Body of pancreas (tissue), 4 donors: ENCODE measurements around the gene APPBP2. TPM values are rescaled to one million over a fixed set of nuclear protein-coding genes. Genes with fewer than 3 reads are reported as not detected.
"Not testable (repeated sequence)": the region's sequence is repeated elsewhere in the genome, so short reads cannot be mapped to it uniquely, and the experiment has no call there.

Source experiments
- ATAC-seq: fragments of 150-250 bp; one replicate; pipeline ENCODE4 v1.9.1; 2016
- DNase-seq, 4 donors: peaks; one replicate each; pipeline ENCODE4 v3.0.0-alpha.2; 2019
- H3K27ac ChIP-seq, 4 donors: fragments of 200-600 bp; sonication (generic); 1 replicate in 3 of 4; 2 replicates in 1 of 4; pipeline versions ENCODE4 v1.5.1 to v1.6.1; 2016 to 2019; ENCODE audit warnings: mild to moderate bottlenecking in 1 of 4, mixed read lengths in 1 of 4, moderate library complexity in 1 of 4
- H3K27me3 ChIP-seq, 2 donors: fragments of 200-600 bp; sonication (generic); one replicate each; pipeline ENCODE4 v1.6.0; 2016; ENCODE audit warnings: mild to moderate bottlenecking in 1 of 2
- H3K36me3 ChIP-seq, 2 donors: fragments of 200-600 bp; sonication (generic); replicated peaks in 1 of 2; 2 replicates each; pipeline ENCODE4 v1.5.1; 2016; ENCODE audit warnings: low read depth in 2 of 2; ENCODE audit not compliant: insufficient read depth in 1 of 2
- H3K4me1 ChIP-seq: fragments of 200-600 bp; sonication (generic); one replicate; pipeline ENCODE4 v1.6.0; 2016
- H3K4me3 ChIP-seq, 2 donors: fragments of 200-600 bp; sonication (generic); 1 replicate in 1 of 2; 2 replicates in 1 of 2; pipeline ENCODE4 v1.5.1; 2016 to 2019
- H3K9me3 ChIP-seq, 3 donors: fragments of 200-600 bp; sonication (generic); 1 replicate in 2 of 3; 2 replicates in 1 of 3; pipeline ENCODE4 v1.5.1; 2016
- CTCF ChIP-seq, 7 experiments: fragments of 450-650 bp in 4 of 7; fragments of 200-600 bp in 3 of 7; sonication (generic) in 3 of 7; IDR thresholded peaks; one replicate each; pipeline ENCODE4 v1.5.1; 2016 to 2019; ENCODE audit warnings: antibody characterized with exemption in 7 of 7
- POLR2A ChIP-seq, 3 donors: fragments of 450-650 bp; IDR thresholded peaks; one replicate each; pipeline ENCODE4 v1.6.1; 2016; ENCODE audit warnings: antibody characterized with exemption in 3 of 3, mild to moderate bottlenecking in 2 of 3
- WGBS, 2 donors: methylation state at CpG; one replicate each; pipeline ENCODE4 v1.1.5; 2017; 5-methylcytosine and 5-hydroxymethylcytosine counted together
- intact Hi-C: fragments of 100-400 bp; cut with DNase I; formaldehyde crosslinking; loops from one replicate; pipeline ENCODE4 v1.15.1; 2023
- total RNA-seq, 2 donors: library from RNA; depleted of rRNA; stranded (reverse); fragments of >200 nt; gene quantifications; one replicate each; pipeline ENCODE4 v1.1.0, GENCODE V29; 2016

APPBP2 gene
- total RNA-seq, 2 donors from 2014 or later, result 10.9 to 15.3 TPM

- 50 to 62% methylated on average over 3 of the region's 3 CpGs for WGBS, 2 donors
- Histone ChIP-seq H3K36me3 (no peaks in the 10 kb centered on the region), H3K4me3 (no peak overlapping the region), H3K27ac (no peak overlapping the region), H3K27me3 (no peaks in the 10 kb centered on the region), H3K9me3 (no peaks in the 10 kb centered on the region), H3K4me1 (peaks cover 25% of the 10 kb centered on the region)
- ATAC-seq (no peak), DNase-seq (no peak)
- TF ChIP-seq POLR2A (IDR thresholded peaks at IDR 0.05) (no peak), CTCF (IDR thresholded peaks at IDR 0.05) (no peak)
- intact Hi-C loops, result no loop called here
Measured at GRCh38 chr17:60522889-60523626, 3.0 kb downstream of the APPBP2 start.

GRCh38 chr17:60519795-60520194 lies 6.2 kb downstream of the APPBP2 start:
- Histone ChIP-seq H3K27me3 (no peaks in the 10 kb centered on the region), H3K9me3 (no peaks in the 10 kb centered on the region), H3K4me3 (no peak overlapping the region), H3K27ac (no peak overlapping the region), H3K36me3 (no peaks in the 10 kb centered on the region), H3K4me1 (peaks cover 25% of the 10 kb centered on the region)
- no peak for TF ChIP-seq POLR2A (IDR thresholded peaks at IDR 0.05)
- TF ChIP-seq CTCF (IDR thresholded peaks at IDR 0.05), result no peak
- 94 to 95% methylated on average over 4 of the region's 4 CpGs for WGBS, 2 donors
- ATAC-seq (no peak), DNase-seq (no peak)
- intact Hi-C loops, result no loop called here

- H3K4me3 ChIP-seq, ATAC-seq, H3K27me3 ChIP-seq, DNase-seq, H3K9me3 ChIP-seq, H3K36me3 ChIP-seq, H3K4me1 ChIP-seq, intact Hi-C loops, H3K27ac ChIP-seq: not testable (repeated sequence)
- WGBS, 2 donors, result 93 to 94% methylated on average over 6 of the region's 6 CpGs
Measured at GRCh38 chr17:60515683-60516082, 10.4 kb downstream of the APPBP2 start.

GRCh38 chr17:60515199-60515598 lies 10.8 kb downstream of the APPBP2 start:
- 92 to 96% methylated on average over 5 of the region's 5 CpGs for WGBS, 2 donors
- intact Hi-C loops, H3K27ac ChIP-seq, ATAC-seq, H3K9me3 ChIP-seq, H3K27me3 ChIP-seq, H3K4me3 ChIP-seq, H3K36me3 ChIP-seq, DNase-seq, H3K4me1 ChIP-seq: not testable (repeated sequence)

GRCh38 chr17:60514500-60514899 lies 11.5 kb downstream of the APPBP2 start:
- peaks cover 9% of the 10 kb centered on the region for H3K4me1 ChIP-seq
- no peaks in the 10 kb centered on the region for H3K27me3 ChIP-seq
- ATAC-seq (no peak), DNase-seq (no peak)
- no peak overlapping the region for H3K4me3 ChIP-seq
- 100% methylated on average over 1 of the region's 1 CpG for WGBS, 2 donors
- no peak for TF ChIP-seq CTCF (IDR thresholded peaks at IDR 0.05)
- TF ChIP-seq POLR2A (IDR thresholded peaks at IDR 0.05), result no peak
- no peaks in the 10 kb centered on the region for H3K36me3 ChIP-seq
- intact Hi-C loops, result no loop called here
- no peaks in the 10 kb centered on the region for H3K9me3 ChIP-seq
- no peak overlapping the region for H3K27ac ChIP-seq

- ATAC-seq, result no peak
- H3K27me3 ChIP-seq, result no peaks in the 10 kb centered on the region
- intact Hi-C loops, result no loop called here
- WGBS, 2 donors, result 91 to 97% methylated on average over 3 of the region's 3 CpGs
- TF ChIP-seq POLR2A (IDR thresholded peaks at IDR 0.05), result no peak
- TF ChIP-seq CTCF (IDR thresholded peaks at IDR 0.05), result no peak
- DNase-seq, result no peak
- no peak overlapping the region for H3K4me3 ChIP-seq
- no peaks in the 10 kb centered on the region for H3K9me3 ChIP-seq
- H3K36me3 ChIP-seq, result no peaks in the 10 kb centered on the region
- no peak overlapping the region for H3K27ac ChIP-seq
- peaks cover 11% of the 10 kb centered on the region for H3K4me1 ChIP-seq
Measured at GRCh38 chr17:60514053-60514452, 12.0 kb downstream of the APPBP2 start.
